ENCODE data around the gene BTN3A1.

The BTN3A1 gene

GRCh38 chr6:26379740-26380139 is 22.3 kb upstream of the BTN3A1 start:
- DNase-seq (ENCODE audit: low spot score) = no peak

GRCh38 chr6:26380256-26380655 is 21.8 kb upstream of the BTN3A1 start:
- no peak for DNase-seq (ENCODE audit: low spot score)

- no peak for DNase-seq (ENCODE audit: low spot score)
Observed at GRCh38 chr6:26382121-26382520, 20.0 kb upstream of the BTN3A1 start.

- DNase-seq (ENCODE audit: low spot score) = peak; percentile 22
Observed at GRCh38 chr6:26383624-26384417, 18.3 kb upstream of the BTN3A1 start.

GRCh38 chr6:26385734-26386125 is 16.3 kb upstream of the BTN3A1 start:
- no peak for DNase-seq (ENCODE audit: low spot score)

- DNase-seq (ENCODE audit: low spot score) = no peak
Observed at GRCh38 chr6:26387565-26387964, 14.5 kb upstream of the BTN3A1 start.

GRCh38 chr6:26388014-26388413 is 14.1 kb upstream of the BTN3A1 start:
- DNase-seq (ENCODE audit: low spot score) = no peak

GRCh38 chr6:26388441-26388840 is 13.6 kb upstream of the BTN3A1 start:
- no peak for DNase-seq (ENCODE audit: low spot score)

- no peak for DNase-seq (ENCODE audit: low spot score)
Observed at GRCh38 chr6:26389349-26389894, 12.7 kb upstream of the BTN3A1 start.

- DNase-seq (ENCODE audit: low spot score) = no peak
Observed at GRCh38 chr6:26390531-26390930, 11.5 kb upstream of the BTN3A1 start.

- DNase-seq (ENCODE audit: low spot score) = no peak
Observed at GRCh38 chr6:26392932-26393636, 9.0 kb upstream of the BTN3A1 start.

GRCh38 chr6:26394289-26394688 is 7.8 kb upstream of the BTN3A1 start:
- DNase-seq (ENCODE audit: low spot score) = no peak

- DNase-seq (ENCODE audit: low spot score) = no peak
Observed at GRCh38 chr6:26398555-26398954, 3.5 kb upstream of the BTN3A1 start.

GRCh38 chr6:26400626-26401025 is 1.4 kb upstream of the BTN3A1 start:
- no peak for DNase-seq (ENCODE audit: low spot score)

- DNase-seq (ENCODE audit: low spot score) = no peak
Observed at GRCh38 chr6:26401389-26401986, 587 bp upstream of the BTN3A1 start.

GRCh38 chr6:26403893-26404292 is 1.8 kb downstream of the BTN3A1 start:
- no peak for DNase-seq (ENCODE audit: low spot score)

GRCh38 chr6:26404546-26404945 is 2.5 kb downstream of the BTN3A1 start:
- no peak for DNase-seq (ENCODE audit: low spot score)

GRCh38 chr6:26408828-26409730 is 7.0 kb downstream of the BTN3A1 start:
- DNase-seq (ENCODE audit: low spot score) = peak; percentile 11

GRCh38 chr6:26411751-26412150 is 9.7 kb downstream of the BTN3A1 start:
- DNase-seq (ENCODE audit: low spot score) = no peak

- no peak for DNase-seq (ENCODE audit: low spot score)
Observed at GRCh38 chr6:26412228-26412627, 10.2 kb downstream of the BTN3A1 start.

GRCh38 chr6:26412954-26413353 is 10.9 kb downstream of the BTN3A1 start:
- DNase-seq (ENCODE audit: low spot score) = no peak

- DNase-seq (ENCODE audit: low spot score) = no peak
Observed at GRCh38 chr6:26414281-26414680, 12.2 kb downstream of the BTN3A1 start.
